A673 (cell line): ENCODE measurements around the gene ENOX1.

ENCODE experiments used
- CTCF ChIP-seq: fragments of 300-800, 200-600 bp; sonication (generic); conservative IDR thresholded peaks from 2 replicates; pipeline ENCODE4 v1.5.1; 2017; ENCODE audit warnings: low read depth, mild to moderate bottlenecking, antibody characterized with exemption, low read length, moderate library complexity, mixed read lengths
- EZH2 ChIP-seq: fragments of 200-600 bp; sonication (generic); IDR thresholded peaks from 2 replicates; pipeline ENCODE4 v1.6.1; 2017; ENCODE audit warnings: borderline replicate concordance, low read depth, mild to moderate bottlenecking, mixed read lengths, antibody characterized with exemption, low read length; ENCODE audit not compliant: poor library complexity, severe bottlenecking

- no peak for TF ChIP-seq EZH2
- peak; percentile 45 for TF ChIP-seq CTCF
These were observed 481.8 kb downstream of the ENOX1 start for GRCh38 chr13:43304945-43305344.
